NT2/D1 (cell line): ENCODE measurements around the gene MARCHF6.
A peak's percentile ranks its signal among the peaks of the same experiment; 100 is the strongest.

ENCODE experiments used
- DNase-seq: peaks from one replicate; pipeline ENCODE4 v3.0.0-alpha.2; 2011; ENCODE audit warnings: low read depth, low spot score
- H3K27me3 ChIP-seq: 2 replicates; pipeline ENCODE4 v1.6.0; 2011; ENCODE audit warnings: mild to moderate bottlenecking; ENCODE audit not compliant: insufficient read length, insufficient read depth
- H3K36me3 ChIP-seq: 2 replicates; pipeline ENCODE4 v1.6.1; 2011; ENCODE audit warnings: mild to moderate bottlenecking, low read length, mixed read lengths; ENCODE audit not compliant: insufficient read depth, insufficient read length
- H3K4me1 ChIP-seq: 2 replicates; pipeline ENCODE4 v1.5.1; 2011; ENCODE audit not compliant: insufficient read depth, insufficient read length
- H3K4me3 ChIP-seq: 2 replicates; pipeline ENCODE4 v1.5.1; 2011; ENCODE audit warnings: low read depth; ENCODE audit not compliant: insufficient read length
- H3K9ac ChIP-seq: 2 replicates; pipeline ENCODE4 v1.6.0; 2011; ENCODE audit warnings: low read depth; ENCODE audit not compliant: insufficient read length
- H3K9me3 ChIP-seq: 2 replicates; pipeline ENCODE4 v1.5.1; 2011; ENCODE audit warnings: mild to moderate bottlenecking, low read length; ENCODE audit not compliant: insufficient read depth
- SUZ12 ChIP-seq: IDR thresholded peaks from 2 replicates; pipeline ENCODE4 v1.6.1; 2011; ENCODE audit not compliant: insufficient read length, insufficient read depth; ENCODE audit errors: extremely low read depth
- YY1 ChIP-seq: IDR thresholded peaks from 2 replicates; pipeline ENCODE4 v1.6.1; 2011; ENCODE audit not compliant: insufficient read length, insufficient read depth
- ZNF274 ChIP-seq: IDR thresholded peaks from 2 replicates; pipeline ENCODE4 v1.6.1; 2011; ENCODE audit warnings: mild to moderate bottlenecking, low read depth, low read length

The MARCHF6 gene

GRCh38 chr5:10328323-10328722 lies 25.2 kb upstream of the MARCHF6 start:
- Histone ChIP-seq H3K36me3 (no peaks in the 10 kb centered on the region), H3K4me1 (no peaks in the 10 kb centered on the region), H3K9ac (no peak overlapping the region), H3K9me3 (no peaks in the 10 kb centered on the region), H3K27me3 (peaks cover 38% of the 10 kb centered on the region), H3K4me3 (no peak overlapping the region)
- TF ChIP-seq SUZ12: no peak
- TF ChIP-seq ZNF274: no peak
- TF ChIP-seq YY1: no peak
- no peak for DNase-seq

- H3K4me1 ChIP-seq: no peaks in the 10 kb centered on the region
- no peaks in the 10 kb centered on the region for H3K36me3 ChIP-seq
- H3K9ac ChIP-seq: no peak overlapping the region
- TF ChIP-seq ZNF274: no peak
- TF ChIP-seq YY1: no peak
- no peak for TF ChIP-seq SUZ12
- no peaks in the 10 kb centered on the region for H3K9me3 ChIP-seq
- DNase-seq: no peak
- H3K4me3 ChIP-seq: no peak overlapping the region
- peaks cover 49% of the 10 kb centered on the region for H3K27me3 ChIP-seq
These were observed 24.1 kb upstream of the MARCHF6 start for GRCh38 chr5:10329446-10329819.

GRCh38 chr5:10329820-10330481 lies 23.5 kb upstream of the MARCHF6 start:
- DNase-seq: no peak

DNA sequence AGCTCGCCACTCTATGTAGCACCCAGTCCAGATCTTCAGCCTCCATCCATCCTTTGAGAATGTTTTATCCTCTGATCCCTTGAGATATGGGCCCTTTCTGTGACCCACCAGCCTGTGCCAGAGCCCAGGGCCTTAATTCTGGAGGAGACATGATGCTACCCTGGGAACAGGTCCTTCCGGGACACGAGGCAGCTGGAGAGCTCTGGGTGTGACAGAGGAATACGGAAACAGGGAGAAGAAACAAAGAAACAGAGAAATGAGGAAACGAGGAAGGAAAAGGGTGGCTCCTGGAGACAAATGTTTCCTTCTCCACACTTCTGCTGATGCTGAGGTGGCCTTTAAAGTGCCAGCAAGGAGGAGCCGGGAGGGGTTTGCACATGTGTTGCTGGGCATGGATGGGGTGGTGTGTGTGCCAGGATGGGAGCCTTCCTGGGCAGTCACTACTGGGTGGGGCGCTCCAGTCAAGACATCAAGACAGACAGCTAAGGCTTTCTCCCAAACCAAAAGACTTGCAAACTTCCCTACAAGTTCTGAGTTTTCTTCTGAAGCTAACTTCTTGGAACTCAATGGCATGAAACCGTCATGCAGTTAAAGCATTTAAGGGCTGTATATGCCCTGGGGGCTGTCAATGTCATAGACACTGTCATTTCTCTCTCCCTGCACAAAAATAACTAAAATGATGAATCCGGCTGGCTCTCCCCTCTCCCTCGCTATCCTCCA lies 22.8 kb upstream of the MARCHF6 start:
- Histone ChIP-seq H3K4me3 (no peak overlapping the region), H3K4me1 (no peaks in the 10 kb centered on the region), H3K9ac (no peak overlapping the region)

More at GRCh38 chr5:10329820-10330481, 23.5 kb upstream of the MARCHF6 start:
- Histone ChIP-seq H3K4me3 (no peak overlapping the region), H3K27me3 (peaks cover 54% of the 10 kb centered on the region), H3K9ac (no peak overlapping the region), H3K36me3 (no peaks in the 10 kb centered on the region), H3K4me1 (no peaks in the 10 kb centered on the region), H3K9me3 (no peaks in the 10 kb centered on the region)
- TF ChIP-seq YY1 (no peak), ZNF274 (no peak), SUZ12 (no peak)

GRCh38 chr5:10331341-10331796 lies 22.1 kb upstream of the MARCHF6 start:
- H3K4me1 ChIP-seq: no peaks in the 10 kb centered on the region
- no peaks in the 10 kb centered on the region for H3K36me3 ChIP-seq
- no peak overlapping the region for H3K4me3 ChIP-seq
- TF ChIP-seq YY1 (no peak), ZNF274 (no peak), SUZ12 (no peak)
- DNase-seq: no peak
- no peak overlapping the region for H3K9ac ChIP-seq
- peaks cover 64% of the 10 kb centered on the region for H3K27me3 ChIP-seq
- H3K9me3 ChIP-seq: no peaks in the 10 kb centered on the region

More for the DNA sequence above, 22.8 kb upstream of the MARCHF6 start:
- Histone ChIP-seq H3K9me3 (no peaks in the 10 kb centered on the region), H3K27me3 (peaks cover 61% of the 10 kb centered on the region), H3K36me3 (no peaks in the 10 kb centered on the region)
- TF ChIP-seq YY1 (no peak), ZNF274 (no peak)
- no peak for DNase-seq

DNA sequence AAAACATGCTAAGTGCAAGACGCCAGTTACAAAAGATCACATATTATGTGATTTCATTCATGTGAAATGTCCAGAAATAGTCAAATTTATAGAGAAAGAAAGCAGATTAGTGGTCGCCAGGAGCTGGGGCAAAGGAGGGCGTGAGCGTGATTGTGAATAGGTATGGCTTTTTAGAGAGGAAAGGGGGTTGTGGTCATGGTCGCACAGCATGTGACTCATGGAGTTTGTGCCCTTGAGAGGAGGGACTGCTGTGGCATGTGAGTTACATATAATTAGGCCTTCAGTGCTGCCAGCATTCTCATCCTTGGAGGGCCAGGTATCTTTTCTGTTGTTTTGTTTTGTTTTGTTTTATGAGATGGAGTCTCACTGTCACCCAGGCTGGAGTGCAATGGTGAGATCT lies 21.2 kb upstream of the MARCHF6 start:
- Histone ChIP-seq H3K27me3 (peaks cover 64% of the 10 kb centered on the region), H3K36me3 (no peaks in the 10 kb centered on the region), H3K9ac (no peak overlapping the region), H3K4me1 (no peaks in the 10 kb centered on the region), H3K4me3 (no peak overlapping the region), H3K9me3 (no peaks in the 10 kb centered on the region)
- TF ChIP-seq ZNF274: no peak
- TF ChIP-seq YY1: no peak
- no peak for TF ChIP-seq SUZ12
- DNase-seq: no peak

DNA sequence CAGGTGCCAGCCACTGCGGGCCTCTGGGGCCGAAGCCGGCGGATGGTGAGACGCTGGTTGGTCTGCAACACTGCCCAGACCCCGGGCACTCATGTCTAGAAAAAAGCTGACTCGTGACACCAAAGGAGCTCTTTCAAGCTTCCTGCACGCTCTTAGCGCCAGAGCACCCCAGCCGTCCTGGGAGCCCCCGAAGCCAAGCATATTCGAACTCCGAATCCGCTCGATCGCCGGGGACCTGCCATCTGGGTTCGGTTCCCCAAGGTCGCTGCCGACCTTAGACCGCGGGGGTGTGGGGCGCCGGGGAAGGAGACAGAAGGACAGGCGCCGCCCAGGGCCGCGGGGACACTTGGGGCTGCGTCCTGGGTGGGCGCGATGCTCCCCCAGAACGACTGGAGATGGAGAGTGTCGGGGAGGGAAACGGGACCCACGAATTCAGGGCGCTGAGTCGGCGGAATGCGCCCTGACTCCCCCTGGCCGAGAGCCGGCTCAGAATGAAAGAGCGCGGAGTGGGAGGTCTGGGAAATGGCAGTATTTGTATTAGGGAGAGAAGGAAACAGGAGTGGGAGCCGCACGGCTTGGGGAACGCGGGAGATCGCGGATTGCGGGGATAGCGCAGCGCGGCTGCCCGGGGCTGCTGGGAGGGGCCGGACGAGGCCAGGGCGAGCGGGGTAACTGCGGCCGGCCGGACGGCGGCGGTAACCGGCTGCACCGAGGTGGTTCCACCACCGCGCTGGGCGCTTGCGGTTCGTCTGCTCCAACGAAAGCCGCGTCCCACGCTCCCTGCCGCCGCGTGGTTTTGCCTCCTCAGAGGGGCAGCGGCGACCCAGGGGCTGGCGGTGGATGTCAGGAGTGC lies 20.1 kb upstream of the MARCHF6 start:
- DNase-seq: no peak
- TF ChIP-seq SUZ12 (no peak), ZNF274 (no peak), YY1 (no peak)
- peak overlapping the region; percentile 75 for H3K9ac ChIP-seq
- H3K9me3 ChIP-seq: no peaks in the 10 kb centered on the region
- peaks cover 64% of the 10 kb centered on the region for H3K27me3 ChIP-seq
- no peaks in the 10 kb centered on the region for H3K4me1 ChIP-seq
- peak overlapping the region; percentile 61 for H3K4me3 ChIP-seq
- H3K36me3 ChIP-seq: no peaks in the 10 kb centered on the region
